ENCODE measurements around the gene SETD3.

Gene SETD3

DNA sequence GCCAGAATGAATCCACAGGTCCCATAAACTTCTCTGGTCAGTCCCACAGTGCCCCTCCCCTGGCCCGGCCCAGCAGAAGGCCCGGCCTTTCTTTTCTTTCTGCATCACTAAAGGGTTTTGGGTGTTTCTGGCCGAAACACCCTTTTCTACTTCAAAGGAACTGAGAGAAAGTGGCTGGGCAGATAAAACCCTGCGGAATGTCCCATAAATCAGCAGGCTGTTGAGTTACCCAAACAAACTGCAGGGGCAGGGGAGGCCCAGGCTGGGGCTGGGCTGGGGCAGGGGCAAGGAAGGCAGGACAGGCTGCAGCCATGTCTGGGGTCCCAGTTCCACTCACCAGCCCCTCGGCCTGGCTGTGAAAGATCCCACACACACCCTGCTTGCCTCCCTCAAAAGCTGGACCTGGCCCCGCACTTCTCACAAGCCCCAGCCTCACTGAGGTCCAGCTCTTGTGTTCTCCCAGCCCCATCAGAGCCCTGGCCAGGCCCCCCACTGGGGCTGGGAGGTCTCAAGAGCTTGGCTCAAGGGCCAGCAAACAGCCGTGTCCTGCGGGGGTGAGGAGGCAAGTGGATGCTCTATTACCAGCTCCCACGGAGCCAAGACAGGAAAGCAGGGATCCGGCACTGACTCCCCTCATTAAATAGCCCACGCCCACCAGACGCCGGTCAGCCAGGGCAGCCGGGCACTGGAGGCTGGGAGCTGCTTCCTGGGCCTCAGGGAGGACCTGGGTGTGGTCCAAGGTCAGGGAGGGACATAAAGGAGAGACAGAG lies 42.5 kb upstream of the SETD3 start:
- TF ChIP-seq, protein P1, sequence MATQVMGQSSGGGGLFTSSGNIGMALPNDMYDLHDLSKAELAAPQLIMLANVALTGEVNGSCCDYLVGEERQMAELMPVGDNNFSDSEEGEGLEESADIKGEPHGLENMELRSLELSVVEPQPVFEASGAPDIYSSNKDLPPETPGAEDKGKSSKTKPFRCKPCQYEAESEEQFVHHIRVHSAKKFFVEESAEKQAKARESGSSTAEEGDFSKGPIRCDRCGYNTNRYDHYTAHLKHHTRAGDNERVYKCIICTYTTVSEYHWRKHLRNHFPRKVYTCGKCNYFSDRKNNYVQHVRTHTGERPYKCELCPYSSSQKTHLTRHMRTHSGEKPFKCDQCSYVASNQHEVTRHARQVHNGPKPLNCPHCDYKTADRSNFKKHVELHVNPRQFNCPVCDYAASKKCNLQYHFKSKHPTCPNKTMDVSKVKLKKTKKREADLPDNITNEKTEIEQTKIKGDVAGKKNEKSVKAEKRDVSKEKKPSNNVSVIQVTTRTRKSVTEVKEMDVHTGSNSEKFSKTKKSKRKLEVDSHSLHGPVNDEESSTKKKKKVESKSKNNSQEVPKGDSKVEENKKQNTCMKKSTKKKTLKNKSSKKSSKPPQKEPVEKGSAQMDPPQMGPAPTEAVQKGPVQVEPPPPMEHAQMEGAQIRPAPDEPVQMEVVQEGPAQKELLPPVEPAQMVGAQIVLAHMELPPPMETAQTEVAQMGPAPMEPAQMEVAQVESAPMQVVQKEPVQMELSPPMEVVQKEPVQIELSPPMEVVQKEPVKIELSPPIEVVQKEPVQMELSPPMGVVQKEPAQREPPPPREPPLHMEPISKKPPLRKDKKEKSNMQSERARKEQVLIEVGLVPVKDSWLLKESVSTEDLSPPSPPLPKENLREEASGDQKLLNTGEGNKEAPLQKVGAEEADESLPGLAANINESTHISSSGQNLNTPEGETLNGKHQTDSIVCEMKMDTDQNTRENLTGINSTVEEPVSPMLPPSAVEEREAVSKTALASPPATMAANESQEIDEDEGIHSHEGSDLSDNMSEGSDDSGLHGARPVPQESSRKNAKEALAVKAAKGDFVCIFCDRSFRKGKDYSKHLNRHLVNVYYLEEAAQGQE (IDR thresholded peaks at IDR 0.05; ENCODE audit: low read depth): no peak
- TF ChIP-seq TEAD4 (IDR thresholded peaks at IDR 0.05): no peak
- TF ChIP-seq EGR1 (IDR thresholded peaks at IDR 0.05): no peak
- no peak for TF ChIP-seq RAD21 (IDR thresholded peaks at IDR 0.05; ENCODE audit: low read depth)
- TF ChIP-seq FOXM1 (IDR thresholded peaks at IDR 0.05; ENCODE audit: borderline replicate concordance, low read depth): no peak

DNA sequence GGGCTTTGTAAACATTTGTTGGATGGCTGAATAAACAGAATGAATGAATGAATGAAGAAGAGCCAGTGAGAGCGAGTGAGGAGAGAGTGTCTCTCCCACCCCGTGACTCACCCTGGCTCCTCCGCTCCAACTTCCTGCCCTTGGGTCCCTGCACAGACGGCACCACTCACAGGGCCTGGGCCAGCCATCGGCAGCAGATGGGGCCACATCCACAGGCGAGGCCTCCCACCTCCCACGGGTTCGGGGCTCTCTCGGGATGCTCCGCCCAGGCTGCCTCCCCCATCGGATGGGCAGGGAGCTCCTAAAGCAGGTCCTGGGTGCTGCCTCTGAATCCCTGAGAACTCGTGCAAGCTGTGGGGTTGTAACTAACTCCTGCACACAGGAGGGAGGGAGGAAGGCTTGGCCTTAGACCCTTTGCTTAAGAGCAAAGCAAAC lies 41.8 kb upstream of the SETD3 start:
- TF ChIP-seq CREB1 (IDR thresholded peaks at IDR 0.05; ENCODE audit: low read depth): no peak
- TF ChIP-seq NFIC (IDR thresholded peaks at IDR 0.05): no peak
- TF ChIP-seq TCF12 (IDR thresholded peaks at IDR 0.05; ENCODE audit: low read depth): no peak

DNA sequence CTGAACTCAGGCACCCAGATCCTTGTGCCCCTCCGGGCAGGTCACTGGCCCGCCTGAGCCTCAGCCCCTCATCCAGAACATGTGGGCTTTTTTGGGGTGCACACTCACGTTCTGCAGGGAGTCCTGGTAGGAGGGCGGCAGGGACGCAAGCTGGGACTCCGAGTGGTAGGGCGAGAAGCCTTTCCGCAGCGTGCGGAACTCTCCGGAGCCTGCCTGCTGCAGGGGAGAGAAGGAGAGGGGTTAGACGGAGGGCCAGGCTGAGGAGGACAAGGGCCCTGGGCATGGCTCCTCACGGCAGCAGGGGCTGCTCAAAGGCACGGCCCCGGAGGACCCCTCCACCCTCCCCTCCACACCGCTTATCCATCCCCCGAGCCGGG lies 41.4 kb upstream of the SETD3 start:
- TF ChIP-seq CREB1 (IDR thresholded peaks at IDR 0.05; ENCODE audit: low read depth) (no peak), YY1 (IDR thresholded peaks at IDR 0.05; ENCODE audit: low read depth) (no peak), EGR1 (IDR thresholded peaks at IDR 0.05) (no peak), FOXM1 (IDR thresholded peaks at IDR 0.05; ENCODE audit: borderline replicate concordance, low read depth) (no peak), TAF1 (IDR thresholded peaks at IDR 0.05; ENCODE audit: low read depth) (no peak), EP300 (IDR thresholded peaks at IDR 0.05; ENCODE audit: borderline replicate concordance) (no peak), NFIC (IDR thresholded peaks at IDR 0.05) (no peak), TCF12 (IDR thresholded peaks at IDR 0.05; ENCODE audit: low read depth) (no peak), CEBPB (IDR thresholded peaks at IDR 0.05) (no peak), ZBTB7A (IDR thresholded peaks at IDR 0.05; ENCODE audit: low read depth) (no peak), TEAD4 (IDR thresholded peaks at IDR 0.05) (no peak), RAD21 (IDR thresholded peaks at IDR 0.05; ENCODE audit: low read depth) (no peak)
- TF ChIP-seq, protein P1 (IDR thresholded peaks at IDR 0.05; ENCODE audit: low read depth): no peak
- TF ChIP-seq, protein P2, sequence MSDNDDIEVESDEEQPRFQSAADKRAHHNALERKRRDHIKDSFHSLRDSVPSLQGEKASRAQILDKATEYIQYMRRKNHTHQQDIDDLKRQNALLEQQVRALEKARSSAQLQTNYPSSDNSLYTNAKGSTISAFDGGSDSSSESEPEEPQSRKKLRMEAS (IDR thresholded peaks at IDR 0.05): no peak
- TF ChIP-seq, protein P3, sequence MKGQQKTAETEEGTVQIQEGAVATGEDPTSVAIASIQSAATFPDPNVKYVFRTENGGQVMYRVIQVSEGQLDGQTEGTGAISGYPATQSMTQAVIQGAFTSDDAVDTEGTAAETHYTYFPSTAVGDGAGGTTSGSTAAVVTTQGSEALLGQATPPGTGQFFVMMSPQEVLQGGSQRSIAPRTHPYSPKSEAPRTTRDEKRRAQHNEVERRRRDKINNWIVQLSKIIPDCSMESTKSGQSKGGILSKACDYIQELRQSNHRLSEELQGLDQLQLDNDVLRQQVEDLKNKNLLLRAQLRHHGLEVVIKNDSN (IDR thresholded peaks at IDR 0.05): no peak

DNA sequence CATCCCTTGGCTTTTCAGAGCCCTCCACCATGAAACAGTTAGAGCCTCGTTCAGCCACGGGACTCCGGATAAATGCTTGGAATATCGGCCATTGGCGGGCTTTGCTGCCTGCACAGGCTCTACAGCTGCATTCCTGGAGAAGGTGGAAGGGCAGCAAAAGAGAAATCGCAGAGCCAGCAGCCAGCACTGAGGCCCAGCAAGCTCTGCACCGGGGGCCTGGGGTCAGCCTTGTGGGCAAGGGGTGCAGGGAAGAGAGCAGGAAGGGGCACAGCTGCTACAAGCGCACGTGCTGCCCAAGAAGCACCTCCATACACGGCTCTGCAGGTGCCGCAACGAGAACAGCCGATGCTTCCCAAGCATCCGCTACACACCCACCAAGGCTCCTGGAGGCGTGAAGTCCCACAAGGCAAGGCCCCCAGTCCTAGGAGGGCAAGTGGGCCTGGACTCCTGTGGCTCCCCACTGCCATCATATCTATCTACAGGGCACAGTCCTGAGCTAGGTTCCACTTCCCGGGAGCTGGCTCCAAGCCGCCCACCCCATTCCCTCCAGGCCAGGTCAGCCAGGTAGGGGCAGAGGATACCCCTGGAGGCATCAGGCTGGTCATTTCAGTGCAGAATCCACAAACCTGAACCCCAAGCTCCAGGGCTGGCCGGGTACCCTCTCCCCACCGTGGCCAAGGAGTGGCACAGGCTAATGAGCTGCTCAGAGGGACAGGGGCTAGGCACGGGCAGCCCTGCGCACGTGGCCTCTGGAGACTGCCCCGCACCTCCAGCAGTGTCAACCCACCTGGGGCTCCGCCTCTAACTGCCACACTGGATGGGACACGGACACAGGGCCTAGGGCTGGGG lies 40.7 kb upstream of the SETD3 start:
- no peak for TF ChIP-seq EP300 (IDR thresholded peaks at IDR 0.05; ENCODE audit: borderline replicate concordance)
- TF ChIP-seq YY1 (IDR thresholded peaks at IDR 0.05; ENCODE audit: low read depth): no peak
- TF ChIP-seq, protein P3 (IDR thresholded peaks at IDR 0.05): no peak
- TF ChIP-seq NFIC (IDR thresholded peaks at IDR 0.05): no peak
- TF ChIP-seq CREB1 (IDR thresholded peaks at IDR 0.05; ENCODE audit: low read depth): no peak
- no peak for TF ChIP-seq CEBPB (IDR thresholded peaks at IDR 0.05)
- no peak for TF ChIP-seq ZBTB7A (IDR thresholded peaks at IDR 0.05; ENCODE audit: low read depth)
- TF ChIP-seq, protein P2 (IDR thresholded peaks at IDR 0.05): no peak
- TF ChIP-seq TAF1 (IDR thresholded peaks at IDR 0.05; ENCODE audit: low read depth): no peak
- no peak for TF ChIP-seq EGR1 (IDR thresholded peaks at IDR 0.05)
- no peak for TF ChIP-seq FOXM1 (IDR thresholded peaks at IDR 0.05; ENCODE audit: borderline replicate concordance, low read depth)
- TF ChIP-seq, protein P1 (IDR thresholded peaks at IDR 0.05; ENCODE audit: low read depth): no peak
- TF ChIP-seq RAD21 (IDR thresholded peaks at IDR 0.05; ENCODE audit: low read depth): no peak
- no peak for TF ChIP-seq TCF12 (IDR thresholded peaks at IDR 0.05; ENCODE audit: low read depth)
- TF ChIP-seq TEAD4 (IDR thresholded peaks at IDR 0.05): no peak

Measured in Ishikawa (cell line).